HCT116 (cell line): ENCODE results near the gene GFAP.

Experiments
- CTCF ChIP-seq, 3 experiments: fragments of 200-600 bp in 1 of 3; sonication (generic) in 1 of 3; IDR thresholded peaks in 2 of 3; conservative IDR thresholded peaks in 1 of 3; 2 replicates each; pipeline ENCODE4 v1.5.1; 2012 to 2017; ENCODE audit warnings: low read depth in 2 of 3, low read length in 2 of 3, antibody characterized with exemption in 1 of 3, borderline replicate concordance in 1 of 3, control low read depth in 1 of 3, mild to moderate bottlenecking in 1 of 3, mixed read lengths in 1 of 3, mixed run types in 1 of 3, moderate library complexity in 1 of 3; ENCODE audit not compliant: insufficient read depth in 1 of 3
- EZH2 ChIP-seq: fragments of 200-600 bp; sonication (generic); IDR thresholded peaks from 2 replicates; pipeline ENCODE4 v1.6.1; 2017; ENCODE audit warnings: antibody characterized with exemption, mixed run types
- POLR2A ChIP-seq: IDR thresholded peaks from 2 replicates; pipeline ENCODE4 v1.7.0; 2011; ENCODE audit warnings: borderline replicate concordance; ENCODE audit not compliant: insufficient read depth, insufficient read length; ENCODE audit errors: extremely low read depth
- POLR2AphosphoS5 ChIP-seq: IDR thresholded peaks from 2 replicates; pipeline ENCODE4 v1.6.1; 2011; ENCODE audit warnings: mild to moderate bottlenecking, low read depth, low read length, moderate library complexity
- TCF7L2 ChIP-seq: IDR thresholded peaks from 2 replicates; pipeline ENCODE4 v1.7.0; 2011; ENCODE audit warnings: borderline replicate concordance, inconsistent platforms; ENCODE audit not compliant: insufficient read depth, insufficient read length; ENCODE audit errors: extremely low read depth
- ZNF274 ChIP-seq: fragments of 200-500 bp; sonication (Bioruptor generic); IDR thresholded peaks from 2 replicates; pipeline ENCODE4 v1.6.1; 2014; ENCODE audit warnings: mild to moderate bottlenecking, low read depth, low read length, inconsistent platforms

GRCh38 chr17:44879376-44879775 is 35.9 kb downstream of the GFAP start:
- no peak for TF ChIP-seq CTCF (IDR thresholded peaks at IDR 0.05 in 2 of 3, conservative IDR thresholded peaks at IDR 0.05 in 1 of 3; ENCODE audit: borderline replicate concordance in 1 of 3, insufficient read depth in 1 of 3, low read depth in 2 of 3, low read length in 2 of 3)
- TF ChIP-seq POLR2A = no peak
- no peak for TF ChIP-seq EZH2
- no peak for TF ChIP-seq TCF7L2
- no peak for TF ChIP-seq POLR2AphosphoS5
- no peak for TF ChIP-seq ZNF274
